HEK293 (cell line): ENCODE results near the gene MYL4.
"Not testable (repeated sequence)": the region's sequence is repeated elsewhere in the genome, so short reads cannot be mapped to it uniquely, and the experiment has no call there.

ENCODE experiments used
- OSR2 ChIP-seq: fragments of 450-650 bp; formaldehyde crosslinking; IDR thresholded peaks from 2 replicates; pipeline ENCODE4 v1.5.1; 2016; ENCODE audit warnings: missing biosample characterization, missing genetic modification characterization
- SP2 ChIP-seq: fragments of 450-650 bp; formaldehyde crosslinking; IDR thresholded peaks from 2 replicates; pipeline ENCODE4 v1.5.1; 2016; ENCODE audit warnings: missing biosample characterization, missing genetic modification characterization
- ZNF391 ChIP-seq: fragments of 450-650 bp; formaldehyde crosslinking; IDR thresholded peaks from 2 replicates; pipeline ENCODE4 v1.5.1; 2016; ENCODE audit warnings: low read depth, missing biosample characterization, missing genetic modification characterization, borderline replicate concordance
- TF ChIP-seq, protein P1 (sequence below): fragments of 450-650 bp; formaldehyde crosslinking; IDR thresholded peaks from 2 replicates; pipeline ENCODE4 v1.5.1; 2016; ENCODE audit warnings: missing biosample characterization, missing genetic modification characterization
- TF ChIP-seq, protein P2 (sequence below): fragments of 450-650 bp; formaldehyde crosslinking; IDR thresholded peaks from 2 replicates; pipeline ENCODE4 v1.5.1; 2016; ENCODE audit warnings: missing biosample characterization, missing genetic modification characterization
- TF ChIP-seq, protein P3 (sequence below): fragments of 450-650 bp; formaldehyde crosslinking; IDR thresholded peaks from 2 replicates; pipeline ENCODE4 v1.5.1; 2016; ENCODE audit warnings: missing biosample characterization, missing genetic modification characterization
- TF ChIP-seq, protein P4 (sequence below): IDR thresholded peaks from 2 replicates; pipeline ENCODE4 v1.6.1; 2011; ENCODE audit warnings: mild to moderate bottlenecking, low read depth, low read length, borderline replicate concordance

DNA sequence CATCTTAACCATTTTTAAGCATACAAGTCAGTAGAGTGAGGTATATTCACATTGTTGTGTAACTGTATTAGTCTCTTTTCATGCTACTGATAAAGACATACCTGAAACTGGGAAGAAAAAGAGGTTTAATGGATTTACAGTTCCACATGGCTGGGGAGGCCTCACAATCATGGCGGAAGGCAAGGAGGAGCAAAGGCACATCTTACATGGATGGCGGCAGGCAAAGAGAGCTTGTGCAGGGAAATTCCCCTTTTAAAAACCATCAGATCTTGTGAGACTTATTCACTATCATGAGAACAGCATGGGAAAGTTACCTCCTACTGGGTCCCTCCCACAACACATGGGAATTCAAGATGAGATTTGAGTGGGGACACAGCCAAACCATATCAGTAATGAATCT lies 14.9 kb downstream of the MYL4 start:
- not testable (repeated sequence) for TF ChIP-seq ZNF391 (tag by site-specific recombination); OSR2 (tag by site-specific recombination); SP2
- TF ChIP-seq, protein P1, sequence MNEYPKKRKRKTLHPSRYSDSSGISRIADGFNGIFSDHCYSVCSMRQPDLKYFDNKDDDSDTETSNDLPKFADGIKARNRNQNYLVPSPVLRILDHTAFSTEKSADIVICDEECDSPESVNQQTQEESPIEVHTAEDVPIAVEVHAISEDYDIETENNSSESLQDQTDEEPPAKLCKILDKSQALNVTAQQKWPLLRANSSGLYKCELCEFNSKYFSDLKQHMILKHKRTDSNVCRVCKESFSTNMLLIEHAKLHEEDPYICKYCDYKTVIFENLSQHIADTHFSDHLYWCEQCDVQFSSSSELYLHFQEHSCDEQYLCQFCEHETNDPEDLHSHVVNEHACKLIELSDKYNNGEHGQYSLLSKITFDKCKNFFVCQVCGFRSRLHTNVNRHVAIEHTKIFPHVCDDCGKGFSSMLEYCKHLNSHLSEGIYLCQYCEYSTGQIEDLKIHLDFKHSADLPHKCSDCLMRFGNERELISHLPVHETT (tag by site-specific recombination), result not testable (repeated sequence)
- TF ChIP-seq, protein P2, sequence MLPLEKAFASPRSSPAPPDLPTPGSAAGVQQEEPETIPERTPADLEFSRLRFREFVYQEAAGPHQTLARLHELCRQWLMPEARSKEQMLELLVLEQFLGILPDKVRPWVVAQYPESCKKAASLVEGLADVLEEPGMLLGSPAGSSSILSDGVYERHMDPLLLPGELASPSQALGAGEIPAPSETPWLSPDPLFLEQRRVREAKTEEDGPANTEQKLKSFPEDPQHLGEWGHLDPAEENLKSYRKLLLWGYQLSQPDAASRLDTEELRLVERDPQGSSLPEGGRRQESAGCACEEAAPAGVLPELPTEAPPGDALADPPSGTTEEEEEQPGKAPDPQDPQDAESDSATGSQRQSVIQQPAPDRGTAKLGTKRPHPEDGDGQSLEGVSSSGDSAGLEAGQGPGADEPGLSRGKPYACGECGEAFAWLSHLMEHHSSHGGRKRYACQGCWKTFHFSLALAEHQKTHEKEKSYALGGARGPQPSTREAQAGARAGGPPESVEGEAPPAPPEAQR (tag by site-specific recombination), result not testable (repeated sequence)
- TF ChIP-seq, protein P3, sequence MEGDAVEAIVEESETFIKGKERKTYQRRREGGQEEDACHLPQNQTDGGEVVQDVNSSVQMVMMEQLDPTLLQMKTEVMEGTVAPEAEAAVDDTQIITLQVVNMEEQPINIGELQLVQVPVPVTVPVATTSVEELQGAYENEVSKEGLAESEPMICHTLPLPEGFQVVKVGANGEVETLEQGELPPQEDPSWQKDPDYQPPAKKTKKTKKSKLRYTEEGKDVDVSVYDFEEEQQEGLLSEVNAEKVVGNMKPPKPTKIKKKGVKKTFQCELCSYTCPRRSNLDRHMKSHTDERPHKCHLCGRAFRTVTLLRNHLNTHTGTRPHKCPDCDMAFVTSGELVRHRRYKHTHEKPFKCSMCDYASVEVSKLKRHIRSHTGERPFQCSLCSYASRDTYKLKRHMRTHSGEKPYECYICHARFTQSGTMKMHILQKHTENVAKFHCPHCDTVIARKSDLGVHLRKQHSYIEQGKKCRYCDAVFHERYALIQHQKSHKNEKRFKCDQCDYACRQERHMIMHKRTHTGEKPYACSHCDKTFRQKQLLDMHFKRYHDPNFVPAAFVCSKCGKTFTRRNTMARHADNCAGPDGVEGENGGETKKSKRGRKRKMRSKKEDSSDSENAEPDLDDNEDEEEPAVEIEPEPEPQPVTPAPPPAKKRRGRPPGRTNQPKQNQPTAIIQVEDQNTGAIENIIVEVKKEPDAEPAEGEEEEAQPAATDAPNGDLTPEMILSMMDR (tag by site-specific recombination), result not testable (repeated sequence)
- TF ChIP-seq, protein P4, sequence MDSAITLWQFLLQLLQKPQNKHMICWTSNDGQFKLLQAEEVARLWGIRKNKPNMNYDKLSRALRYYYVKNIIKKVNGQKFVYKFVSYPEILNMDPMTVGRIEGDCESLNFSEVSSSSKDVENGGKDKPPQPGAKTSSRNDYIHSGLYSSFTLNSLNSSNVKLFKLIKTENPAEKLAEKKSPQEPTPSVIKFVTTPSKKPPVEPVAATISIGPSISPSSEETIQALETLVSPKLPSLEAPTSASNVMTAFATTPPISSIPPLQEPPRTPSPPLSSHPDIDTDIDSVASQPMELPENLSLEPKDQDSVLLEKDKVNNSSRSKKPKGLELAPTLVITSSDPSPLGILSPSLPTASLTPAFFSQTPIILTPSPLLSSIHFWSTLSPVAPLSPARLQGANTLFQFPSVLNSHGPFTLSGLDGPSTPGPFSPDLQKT, result not testable (repeated sequence)
